Measurements from ENCODE around the gene SLC25A22.
A peak's percentile ranks its signal among the peaks of the same experiment; 100 is the strongest.

The SLC25A22 gene

GRCh38 chr11:803770-804598, 5.9 kb upstream of the SLC25A22 start:
- peaks cover 21% of the 10 kb centered on the region for H3K4me1 Mint-ChIP-seq
- H3K27ac Mint-ChIP-seq, result peak overlapping the region; percentile 72
- H3K27me3 Mint-ChIP-seq, result no peaks in the 10 kb centered on the region
- no peaks in the 10 kb centered on the region for H3K9me3 Mint-ChIP-seq
- peak overlapping the region; percentile 73 for H3K4me3 Mint-ChIP-seq
- peaks cover 6% of the 10 kb centered on the region for H3K36me3 Mint-ChIP-seq
- ATAC-seq, result no peak

DNA sequence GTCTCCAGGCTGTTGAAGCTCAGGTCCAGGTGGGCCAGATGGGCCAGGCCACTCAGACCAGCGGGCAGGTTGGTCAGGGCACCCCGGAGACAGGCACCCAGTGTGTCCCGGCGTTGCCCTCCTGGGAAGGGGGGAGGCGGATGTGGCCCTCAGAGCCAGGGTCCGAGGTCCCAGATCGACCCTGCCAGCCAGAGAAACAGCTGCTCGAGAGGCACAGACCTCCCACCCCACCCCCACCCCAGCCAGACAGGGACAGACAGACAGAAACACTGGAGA, 5.3 kb upstream of the SLC25A22 start:
- no peaks in the 10 kb centered on the region for H3K9me3 Mint-ChIP-seq
- H3K36me3 Mint-ChIP-seq, result peaks cover 6% of the 10 kb centered on the region
- no peak overlapping the region for H3K27ac Mint-ChIP-seq
- no peak overlapping the region for H3K4me3 Mint-ChIP-seq
- no peaks in the 10 kb centered on the region for H3K27me3 Mint-ChIP-seq
- H3K4me1 Mint-ChIP-seq, result peaks cover 15% of the 10 kb centered on the region
- no peak for ATAC-seq

GRCh38 chr11:802693-803466, 4.8 kb upstream of the SLC25A22 start:
- no peak for ATAC-seq
- H3K36me3 Mint-ChIP-seq, result peaks cover 6% of the 10 kb centered on the region
- H3K27ac Mint-ChIP-seq, result no peak overlapping the region
- no peak overlapping the region for H3K4me3 Mint-ChIP-seq
- no peaks in the 10 kb centered on the region for H3K27me3 Mint-ChIP-seq
- H3K9me3 Mint-ChIP-seq, result no peaks in the 10 kb centered on the region
- peaks cover 11% of the 10 kb centered on the region for H3K4me1 Mint-ChIP-seq

DNA sequence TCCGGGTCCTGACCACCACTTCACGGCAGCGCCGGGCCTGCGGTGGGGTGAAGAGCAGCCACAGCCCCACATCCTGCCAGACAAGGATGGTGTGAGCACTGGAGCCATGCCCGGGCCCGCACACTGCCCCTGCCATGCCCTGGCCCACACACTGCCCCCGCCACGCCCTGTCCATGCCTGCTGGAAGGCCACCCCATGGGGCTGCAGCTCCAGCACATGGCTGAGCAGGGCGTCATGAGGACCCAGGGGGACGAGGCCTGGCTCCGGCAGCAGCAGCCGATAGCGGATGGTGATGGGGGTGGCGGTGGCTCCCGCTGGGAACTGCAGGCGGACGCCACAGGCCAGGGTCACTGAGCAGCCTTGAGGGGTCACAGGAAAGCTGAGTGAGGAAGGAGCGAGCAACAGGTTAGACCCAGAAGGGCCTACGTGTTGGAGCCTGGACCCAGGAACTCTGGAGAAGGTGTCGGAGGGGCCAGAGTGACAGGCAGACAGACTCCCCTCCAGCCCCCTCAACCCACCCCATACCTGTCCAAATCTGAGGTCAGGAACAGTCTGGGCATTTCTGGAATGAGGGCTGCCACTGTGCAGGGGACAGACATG, 4.0 kb upstream of the SLC25A22 start:
- peaks cover 6% of the 10 kb centered on the region for H3K36me3 Mint-ChIP-seq
- H3K27ac Mint-ChIP-seq, result no peak overlapping the region
- no peak for ATAC-seq
- peaks cover 10% of the 10 kb centered on the region for H3K4me1 Mint-ChIP-seq
- no peaks in the 10 kb centered on the region for H3K27me3 Mint-ChIP-seq
- no peak overlapping the region for H3K4me3 Mint-ChIP-seq
- no peaks in the 10 kb centered on the region for H3K9me3 Mint-ChIP-seq

DNA sequence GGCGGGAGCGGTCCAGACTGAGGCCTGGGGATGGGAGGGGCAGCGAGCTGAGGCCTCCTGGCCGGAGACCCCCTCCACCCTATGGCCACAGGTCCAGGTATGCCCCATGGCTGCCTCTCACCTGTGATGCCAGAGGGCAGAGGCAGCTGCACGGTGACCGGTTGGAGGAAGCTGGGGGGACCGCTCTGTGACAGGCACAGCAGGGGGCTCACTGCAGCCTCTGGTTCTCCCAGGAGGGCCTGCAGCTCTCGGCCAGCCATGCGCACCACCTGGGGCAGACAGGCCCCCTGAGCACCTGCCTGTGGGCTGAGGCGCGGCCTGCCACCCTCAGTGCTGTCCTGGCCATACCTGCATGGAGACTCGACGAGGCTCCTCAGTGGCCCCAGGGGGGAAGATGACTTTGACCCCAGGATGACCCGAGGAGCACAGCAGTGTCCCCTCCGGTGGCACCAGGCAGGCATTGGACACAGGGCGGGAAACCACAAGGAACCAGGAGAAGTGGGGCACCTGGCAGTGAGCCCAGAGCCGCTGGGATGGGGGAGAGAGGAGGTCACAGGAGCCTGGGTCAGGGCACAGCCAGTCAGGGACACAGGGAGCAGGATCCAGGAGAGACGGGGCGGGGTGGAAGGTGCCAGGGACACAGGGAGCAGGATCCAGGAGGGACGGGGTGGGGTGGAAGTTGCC, 3.2 kb upstream of the SLC25A22 start:
- H3K4me3 Mint-ChIP-seq, result no peak overlapping the region
- H3K27ac Mint-ChIP-seq, result no peak overlapping the region
- ATAC-seq, result no peak
- H3K27me3 Mint-ChIP-seq, result no peaks in the 10 kb centered on the region
- no peaks in the 10 kb centered on the region for H3K9me3 Mint-ChIP-seq
- H3K36me3 Mint-ChIP-seq, result peaks cover 6% of the 10 kb centered on the region
- H3K4me1 Mint-ChIP-seq, result peaks cover 19% of the 10 kb centered on the region

DNA sequence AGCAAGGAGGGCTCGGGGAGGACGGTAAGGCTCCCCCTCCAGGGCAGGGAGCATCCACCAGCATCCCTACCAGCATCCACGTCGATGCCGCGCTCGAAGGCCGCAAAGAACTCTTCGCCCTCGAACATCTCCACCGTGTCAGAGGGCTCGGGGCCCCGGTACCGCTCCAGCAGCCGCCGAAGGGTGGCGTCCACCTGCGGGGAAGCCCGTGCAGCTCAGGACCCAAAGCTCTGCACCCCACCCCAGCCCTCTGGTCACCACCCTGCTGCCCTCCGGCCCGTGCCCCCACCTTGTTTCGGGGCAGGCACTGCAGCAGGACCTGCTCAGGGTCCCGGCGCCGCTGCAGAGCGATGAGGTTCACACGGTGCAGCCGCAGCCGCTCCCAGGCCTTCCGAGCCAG, 2.4 kb upstream of the SLC25A22 start:
- no peak for ATAC-seq
- H3K4me3 Mint-ChIP-seq, result no peak overlapping the region
- H3K27me3 Mint-ChIP-seq, result no peaks in the 10 kb centered on the region
- H3K9me3 Mint-ChIP-seq, result no peaks in the 10 kb centered on the region
- H3K27ac Mint-ChIP-seq, result no peak overlapping the region
- peaks cover 6% of the 10 kb centered on the region for H3K36me3 Mint-ChIP-seq
- peaks cover 25% of the 10 kb centered on the region for H3K4me1 Mint-ChIP-seq

DNA sequence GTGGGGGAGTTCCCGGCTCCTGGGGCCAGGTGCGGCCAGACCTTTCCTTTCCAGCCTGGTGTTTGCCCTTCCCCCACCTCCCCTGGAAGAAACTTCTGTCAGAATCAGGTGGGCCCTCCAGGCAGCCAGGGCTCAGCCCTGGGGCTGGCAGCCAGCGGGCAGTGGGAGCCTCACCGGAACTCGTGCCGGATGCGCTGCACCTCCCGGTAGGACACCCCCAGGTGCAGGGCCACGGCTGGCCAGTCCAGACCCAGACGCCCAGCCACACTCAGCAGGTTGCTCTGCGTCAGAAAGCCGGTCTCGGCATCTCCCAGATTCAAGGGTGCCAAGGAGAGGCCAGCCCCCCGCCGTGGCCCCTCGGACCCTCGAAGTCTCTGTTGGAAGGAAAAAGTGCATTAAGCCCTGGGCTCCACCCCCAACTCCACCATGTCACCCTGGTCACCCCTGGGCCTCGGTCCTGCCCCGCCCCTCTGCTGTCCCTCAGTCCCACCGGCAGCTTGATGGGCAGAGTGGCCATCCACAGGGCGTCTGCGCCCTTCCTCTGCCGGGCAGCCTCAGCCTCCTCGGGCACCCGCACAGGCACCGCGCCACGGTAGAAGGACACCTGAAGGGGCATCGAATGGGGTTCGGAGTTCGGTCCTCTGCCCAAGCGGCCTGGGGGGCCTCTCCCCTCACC, 1.7 kb upstream of the SLC25A22 start:
- no peaks in the 10 kb centered on the region for H3K9me3 Mint-ChIP-seq

GRCh38 chr11:797296-798092, 587 bp downstream of the SLC25A22 start:
- Mint-ChIP-seq H3K4me1 (peaks cover 17% of the 10 kb centered on the region), H3K4me3 (peak overlapping the region; percentile 88), H3K9me3 (no peaks in the 10 kb centered on the region), H3K27ac (peak overlapping the region; percentile 87), H3K27me3 (no peaks in the 10 kb centered on the region), H3K36me3 (peaks cover 21% of the 10 kb centered on the region)
- peak; percentile 78 for ATAC-seq

More for the DNA sequence above, 1.7 kb upstream of the SLC25A22 start:
- Mint-ChIP-seq H3K4me1 (peaks cover 25% of the 10 kb centered on the region), H3K36me3 (peaks cover 6% of the 10 kb centered on the region), H3K4me3 (no peak overlapping the region), H3K27me3 (no peaks in the 10 kb centered on the region), H3K27ac (no peak overlapping the region)
- ATAC-seq, result no peak

- Mint-ChIP-seq H3K27ac (peak overlapping the region; percentile 87), H3K4me3 (peak overlapping the region; percentile 88), H3K4me1 (peaks cover 17% of the 10 kb centered on the region), H3K9me3 (no peaks in the 10 kb centered on the region), H3K27me3 (no peaks in the 10 kb centered on the region), H3K36me3 (peaks cover 26% of the 10 kb centered on the region)
- ATAC-seq, result no peak
Observed at GRCh38 chr11:796565-797295, 1.4 kb downstream of the SLC25A22 start.

- Mint-ChIP-seq H3K4me1 (peaks cover 17% of the 10 kb centered on the region), H3K27me3 (peaks cover 3% of the 10 kb centered on the region), H3K9me3 (no peaks in the 10 kb centered on the region), H3K36me3 (peaks cover 26% of the 10 kb centered on the region), H3K27ac (peak overlapping the region; percentile 87), H3K4me3 (peak overlapping the region; percentile 88)
- ATAC-seq, result peak; percentile 62
Observed at GRCh38 chr11:795634-796564, 2.2 kb downstream of the SLC25A22 start.

- no peak for ATAC-seq
- H3K36me3 Mint-ChIP-seq, result peaks cover 32% of the 10 kb centered on the region
- no peak overlapping the region for H3K27ac Mint-ChIP-seq
- peak overlapping the region; percentile 88 for H3K4me3 Mint-ChIP-seq
- peaks cover 17% of the 10 kb centered on the region for H3K4me1 Mint-ChIP-seq
- H3K27me3 Mint-ChIP-seq, result peaks cover 10% of the 10 kb centered on the region
- no peaks in the 10 kb centered on the region for H3K9me3 Mint-ChIP-seq
Observed at GRCh38 chr11:794766-795633, 3.1 kb downstream of the SLC25A22 start.
